ENCODE measurements around the gene PAXX. TPM values are rescaled to one million over a fixed set of nuclear protein-coding genes. Genes with fewer than 3 reads are reported as not detected.

Gene PAXX
- total and polyA plus RNA-seq, 2 donors (not counting 1 experiment from before 2014, with no cell fraction given): 74.8 to 167 TPM

- ChIA-PET CTCF (interaction anchor here (0.9 to 2.4 kb wide), 4 partner anchors 80 to 139 kb away, joined by 3 to 10 read pairs (median 5); no protein-coding TSS in a partner anchor), POLR2A (interaction anchor here (0.6 kb wide), 1 partner anchor 20 kb away, joined by 5 read pairs; no protein-coding TSS in a partner anchor)
- no peak for TF ChIP-seq EZH2 (IDR thresholded peaks at IDR 0.05; ENCODE audit: borderline replicate concordance, insufficient read depth, low read depth, low read length, poor library complexity, severe bottlenecking)
- Histone ChIP-seq H3K4me2 (replicated peaks; ENCODE audit: low read depth, low read length, poor library complexity, severe bottlenecking) (peak overlapping the region; percentile 81), H3K79me2 (ENCODE audit: control insufficient read depth, insufficient read depth, low read length) (peaks cover 22% of the 10 kb centered on the region), H3K27me3 (replicated peaks in 1 of 4; ENCODE audit: control extremely low read depth in 1 of 4, control insufficient read depth in 3 of 4, insufficient read depth in 4 of 4, low read length in 3 of 4) (no peaks in the 10 kb centered on the region), H3K9me3 (ENCODE audit: control extremely low read depth in 1 of 3, control insufficient read depth in 2 of 3, insufficient read depth in 1 of 3, low read length in 2 of 3) (no peaks in the 10 kb centered on the region), H2AFZ (ENCODE audit: insufficient read depth, low read depth, low read length, poor library complexity, severe bottlenecking) (no peak overlapping the region), H3K9ac (ENCODE audit: low read length) (no peak overlapping the region), H3K4me3 (ENCODE audit: control extremely low read depth in 1 of 5, extremely low read depth in 1 of 5, insufficient read depth in 1 of 5, low read depth in 2 of 5, low read length in 4 of 5) (no peak overlapping the region), H3K27ac (ENCODE audit: low read length in 2 of 2) (no peak overlapping the region), H3K36me3 (replicated peaks in 1 of 2; ENCODE audit: control extremely low read depth in 1 of 2, control insufficient read depth in 1 of 2, extremely low read depth in 1 of 2, insufficient read depth in 2 of 2, low read length in 1 of 2) (peaks cover 0 to 24% of the 10 kb centered on the region in 2 experiments), H4K20me1 (ENCODE audit: control insufficient read depth, insufficient read depth, low read length, poor library complexity, severe bottlenecking) (peaks cover 35% of the 10 kb centered on the region), H3K4me1 (ENCODE audit: control insufficient read depth in 2 of 2, insufficient read depth in 2 of 2, low read length in 2 of 2) (peaks cover 15 to 28% of the 10 kb centered on the region in 2 donors)
- DNase-seq: no peak
- no peaks in the 10 kb centered on the region for H3K27me3 Mint-ChIP-seq
- H3K9me3 Mint-ChIP-seq (ENCODE audit: insufficient read depth): no peaks in the 10 kb centered on the region
- H3K4me1 Mint-ChIP-seq: peaks cover 14% of the 10 kb centered on the region
- 89% methylated on average over 30 of the region's 30 CpGs for WGBS (ENCODE audit: insufficient coverage)
- no peak overlapping the region for H3K4me3 Mint-ChIP-seq
- no peak for ATAC-seq (ENCODE audit: low read depth)
- H3K27ac Mint-ChIP-seq: no peak overlapping the region
- intact Hi-C loops (cut with micrococcal nuclease): loop anchor here (2.0 kb wide), 1 partner anchor 155 kb away; the partner anchor contains the start of gene TMEM141
Measured at GRCh38 chr9:136945333-136946227, 46.6 kb upstream of the PAXX start.

- ChIA-PET CTCF (interaction anchor here (0.9 to 2.7 kb wide), 3 partner anchors 79 to 140 kb away, joined by 3 to 39 read pairs (median 3); no protein-coding TSS in a partner anchor), POLR2A (interaction anchor here (0.6 kb wide), 1 partner anchor 19 kb away, joined by 5 read pairs; no protein-coding TSS in a partner anchor)
- H4K20me1 ChIP-seq (ENCODE audit: control insufficient read depth, insufficient read depth, low read length, poor library complexity, severe bottlenecking): peaks cover 27% of the 10 kb centered on the region
- intact Hi-C loops (cut with micrococcal nuclease): no loop called here
- H3K9ac ChIP-seq (ENCODE audit: low read length): no peak overlapping the region
- TF ChIP-seq EZH2 (IDR thresholded peaks at IDR 0.05; ENCODE audit: borderline replicate concordance, insufficient read depth, low read depth, low read length, poor library complexity, severe bottlenecking): no peak
- TF ChIP-seq CTCF (IDR thresholded peaks at IDR 0.05): no peak
- ATAC-seq (ENCODE audit: low read depth) (no peak), DNase-seq (no peak)
- H3K4me3 ChIP-seq (ENCODE audit: control extremely low read depth in 1 of 5, extremely low read depth in 1 of 5, insufficient read depth in 1 of 5, low read depth in 2 of 5, low read length in 4 of 5): no peak overlapping the region
- WGBS (ENCODE audit: insufficient coverage): 91% methylated on average over 23 of the region's 27 CpGs
- Mint-ChIP-seq H3K4me1 (peaks cover 14% of the 10 kb centered on the region), H3K4me3 (no peak overlapping the region), H3K27me3 (no peaks in the 10 kb centered on the region), H3K9me3 (ENCODE audit: insufficient read depth) (no peaks in the 10 kb centered on the region), H3K27ac (no peak overlapping the region)
- H3K9me3 ChIP-seq (ENCODE audit: control extremely low read depth in 1 of 3, control insufficient read depth in 2 of 3, insufficient read depth in 1 of 3, low read length in 2 of 3): no peaks in the 10 kb centered on the region
- H3K27ac ChIP-seq (ENCODE audit: low read length in 2 of 2): no peak overlapping the region
- H3K27me3 ChIP-seq (replicated peaks in 1 of 4; ENCODE audit: control extremely low read depth in 1 of 4, control insufficient read depth in 3 of 4, insufficient read depth in 4 of 4, low read length in 3 of 4): no peaks in the 10 kb centered on the region
- H3K4me2 ChIP-seq (replicated peaks; ENCODE audit: low read depth, low read length, poor library complexity, severe bottlenecking): no peak overlapping the region
- peaks cover 0 to 17% of the 10 kb centered on the region in 2 experiments for H3K36me3 ChIP-seq (replicated peaks in 1 of 2; ENCODE audit: control extremely low read depth in 1 of 2, control insufficient read depth in 1 of 2, extremely low read depth in 1 of 2, insufficient read depth in 2 of 2, low read length in 1 of 2)
- H3K79me2 ChIP-seq (ENCODE audit: control insufficient read depth, insufficient read depth, low read length): peaks cover 22% of the 10 kb centered on the region
- H3K4me1 ChIP-seq (ENCODE audit: control insufficient read depth in 2 of 2, insufficient read depth in 2 of 2, low read length in 2 of 2): peaks cover 16 to 30% of the 10 kb centered on the region in 2 donors
- H2AFZ ChIP-seq (ENCODE audit: insufficient read depth, low read depth, low read length, poor library complexity, severe bottlenecking): no peak overlapping the region
Measured at GRCh38 chr9:136946228-136947027, 45.8 kb upstream of the PAXX start.
